CD4-positive, alpha-beta T cell treated with Interleukin-17A for 4 hours (primary cell): ENCODE data around the gene KRT77.
A peak's percentile ranks its signal among the peaks of the same experiment; 100 is the strongest.
"Not testable (repeated sequence)": the region's sequence is repeated elsewhere in the genome, so short reads cannot be mapped to it uniquely, and the experiment has no call there.

Experiments
- DNase-seq: peaks from one replicate; pipeline ENCODE4 v3.0.0-alpha.2; 2020; ENCODE audit warnings: mixed read lengths

The KRT77 gene

GRCh38 chr12:52703424-52703823 lies at the start of gene KRT77:
Gene KRT77, minus strand, starts transcription at chr12:52703524. Its CDS starts 90 bp downstream, at chr12:52703434.
- DNase-seq = no peak

- no peak for DNase-seq
These were observed 49.2 kb upstream of the KRT77 start for GRCh38 chr12:52752516-52752915.

DNA sequence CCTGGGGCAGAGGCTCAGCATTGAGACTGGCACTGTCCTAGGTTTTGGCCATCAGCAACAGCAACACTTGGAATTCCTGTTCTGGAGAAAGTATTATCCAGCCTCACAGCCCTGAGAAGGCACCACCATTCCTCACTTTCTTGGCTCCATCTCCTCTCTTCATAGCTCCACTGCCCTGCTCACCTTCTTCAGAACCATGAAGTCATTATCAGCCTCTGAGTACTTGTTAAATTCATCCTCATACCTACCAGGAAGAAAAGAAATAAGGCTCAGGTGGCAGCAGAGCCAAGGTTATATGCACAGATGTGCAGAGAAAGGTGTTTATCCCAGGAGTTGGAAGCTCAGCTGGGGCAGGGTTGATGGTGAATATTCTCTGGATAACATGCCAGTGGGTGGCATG lies 48.5 kb upstream of the KRT77 start:
- DNase-seq = no peak

GRCh38 chr12:52750532-52750931 lies 47.2 kb upstream of the KRT77 start:
- not testable (repeated sequence) for DNase-seq

GRCh38 chr12:52749827-52750226 lies 46.5 kb upstream of the KRT77 start:
- no peak for DNase-seq

- peak; percentile 4 for DNase-seq
These were observed 45.3 kb upstream of the KRT77 start for GRCh38 chr12:52748578-52748977.

DNA sequence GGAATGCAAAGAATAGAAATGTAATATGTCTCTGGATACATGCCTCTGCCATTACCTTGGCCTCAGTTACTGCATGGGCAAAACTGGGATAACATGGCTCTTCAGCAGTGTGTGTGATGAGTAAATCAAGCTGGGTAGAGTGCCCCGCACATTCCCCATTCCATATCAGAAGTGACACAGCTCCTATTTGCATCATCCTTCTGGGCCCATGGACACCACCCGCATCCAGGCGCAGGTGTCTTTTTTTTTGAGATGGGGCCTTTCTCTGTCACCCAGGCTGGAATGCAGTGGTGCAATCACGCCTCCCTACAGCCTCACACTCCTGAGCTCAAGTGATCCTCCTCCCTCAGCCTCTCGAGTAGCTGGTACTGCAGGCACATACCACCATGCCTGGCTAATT lies 42.2 kb upstream of the KRT77 start:
- no peak for DNase-seq

DNA sequence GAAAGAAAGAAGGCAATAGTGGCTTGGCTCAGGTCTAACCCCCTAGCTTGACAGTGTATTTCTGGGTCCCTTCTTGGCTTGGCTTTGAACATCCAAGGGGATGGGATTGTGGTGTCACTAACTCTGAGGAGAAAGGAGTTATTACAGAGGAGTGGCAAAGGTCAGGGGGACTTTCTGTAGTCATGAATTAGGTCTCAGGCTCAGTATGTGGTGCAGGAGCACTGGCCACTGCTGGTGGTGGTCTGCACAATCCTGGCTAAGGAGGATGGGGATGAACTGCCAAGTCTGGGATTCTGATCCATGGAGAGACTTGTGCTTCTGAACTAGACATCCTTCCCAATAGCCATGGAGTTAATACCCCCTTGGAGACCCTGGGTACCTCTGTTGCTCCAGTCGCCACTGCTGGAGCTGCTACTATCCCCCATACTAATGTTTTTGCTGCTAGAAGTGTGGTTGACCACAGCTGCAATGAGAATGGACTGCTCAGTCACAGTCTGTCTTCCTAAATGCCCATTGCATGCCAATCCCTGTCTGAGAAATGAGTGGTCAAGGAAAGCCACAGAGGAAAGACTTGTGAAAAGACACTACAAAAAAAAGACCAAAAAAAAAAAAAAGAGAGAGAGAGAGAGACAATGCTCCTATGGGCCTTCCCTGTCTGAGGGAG lies 41.3 kb upstream of the KRT77 start:
- no peak for DNase-seq

- DNase-seq = no peak
These were observed 39.6 kb upstream of the KRT77 start for GRCh38 chr12:52742822-52743457.

GRCh38 chr12:52742196-52742580 lies 38.9 kb upstream of the KRT77 start:
- DNase-seq = no peak

GRCh38 chr12:52741375-52742195 lies 38.3 kb upstream of the KRT77 start:
- peak; percentile 80 for DNase-seq

GRCh38 chr12:52740584-52740983 lies 37.3 kb upstream of the KRT77 start:
- DNase-seq = no peak

GRCh38 chr12:52739963-52740362 lies 36.6 kb upstream of the KRT77 start:
- no peak for DNase-seq

- DNase-seq = no peak
These were observed 32.7 kb upstream of the KRT77 start for GRCh38 chr12:52735816-52736632.

- DNase-seq = no peak
These were observed 31.8 kb upstream of the KRT77 start for GRCh38 chr12:52735106-52735505.

GRCh38 chr12:52730793-52731192 lies 27.5 kb upstream of the KRT77 start:
- DNase-seq = no peak

- no peak for DNase-seq
These were observed 27.1 kb upstream of the KRT77 start for GRCh38 chr12:52730383-52730782.

- DNase-seq = no peak
These were observed 25.8 kb upstream of the KRT77 start for GRCh38 chr12:52729147-52729546.

- DNase-seq = no peak
These were observed 25.1 kb upstream of the KRT77 start for GRCh38 chr12:52728374-52728773.

DNA sequence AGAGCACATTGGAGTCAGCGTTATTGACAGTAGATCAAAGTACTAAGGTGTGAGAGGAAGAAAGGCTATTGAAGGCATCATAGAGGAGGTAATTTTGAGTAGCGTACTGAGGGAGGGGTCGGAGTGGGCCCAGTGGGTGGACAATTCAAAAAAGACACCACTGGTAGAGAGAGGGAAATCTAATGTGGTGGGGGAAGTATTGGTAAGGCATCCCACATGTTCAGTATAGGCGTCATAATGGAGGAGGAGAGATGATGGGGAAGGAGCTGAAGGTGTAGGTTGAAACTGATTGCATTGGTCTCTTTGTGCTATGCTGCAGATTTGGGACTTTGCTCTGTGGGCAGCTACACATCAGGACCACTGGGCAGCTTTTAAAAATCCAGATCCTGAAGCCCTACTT lies 23.7 kb upstream of the KRT77 start:
- DNase-seq = no peak

GRCh38 chr12:52726451-52726850 lies 23.1 kb upstream of the KRT77 start:
- no peak for DNase-seq

- no peak for DNase-seq
These were observed 21.1 kb upstream of the KRT77 start for GRCh38 chr12:52724384-52724783.

- no peak for DNase-seq
These were observed 19.4 kb upstream of the KRT77 start for GRCh38 chr12:52722680-52723079.
